TTC549 (cell line): ENCODE results near the gene TRIM24.
"Not testable (repeated sequence)": the region's sequence is repeated elsewhere in the genome, so short reads cannot be mapped to it uniquely, and the experiment has no call there.

Source experiments
- FAIRE-seq: peaks from 2 replicates; lab custom pipeline; 2012; peaks lifted over from hg19 to GRCh38; lab: Jason Lieb, UNC

TRIM24 gene

DNA sequence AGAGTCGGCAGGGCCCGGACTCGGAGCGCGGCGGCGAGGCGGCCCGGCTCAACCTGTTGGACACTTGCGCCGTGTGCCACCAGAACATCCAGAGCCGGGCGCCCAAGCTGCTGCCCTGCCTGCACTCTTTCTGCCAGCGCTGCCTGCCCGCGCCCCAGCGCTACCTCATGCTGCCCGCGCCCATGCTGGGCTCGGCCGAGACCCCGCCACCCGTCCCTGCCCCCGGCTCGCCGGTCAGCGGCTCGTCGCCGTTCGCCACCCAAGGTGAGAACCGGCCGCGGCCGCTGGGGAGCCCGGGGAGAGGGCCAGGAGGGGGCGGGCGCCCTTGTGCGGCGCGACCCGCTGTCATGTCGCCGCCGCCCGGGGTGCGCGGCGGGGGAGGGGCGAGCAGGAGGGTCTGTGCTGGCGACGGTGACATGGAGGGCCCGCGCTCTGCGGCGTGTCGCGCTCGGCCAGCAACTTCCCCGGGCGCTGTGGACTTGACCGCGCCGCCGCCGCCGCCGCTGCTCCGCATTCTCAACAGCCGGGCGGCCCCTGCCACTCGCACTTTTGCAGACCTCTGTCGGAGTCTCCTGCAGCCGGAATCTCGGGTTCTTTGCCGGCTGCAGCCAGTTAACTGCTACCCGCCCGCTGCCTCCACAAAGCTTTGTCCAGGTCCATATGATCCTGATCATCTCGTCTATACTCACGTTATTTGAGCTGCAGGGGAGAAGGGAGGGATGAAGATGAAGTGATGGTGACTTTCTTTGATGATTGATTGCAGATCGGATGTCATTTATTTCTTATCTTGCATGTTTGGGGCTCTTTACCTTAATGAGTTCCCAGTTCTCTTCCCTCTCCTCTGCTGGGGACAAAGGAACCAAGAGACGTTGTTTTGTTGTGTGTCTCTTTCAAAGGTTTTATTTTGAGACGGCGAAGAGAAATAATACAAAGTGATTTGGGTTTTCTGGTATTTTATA lies 869 bp downstream of the TRIM24 start:
- FAIRE-seq: no peak

DNA sequence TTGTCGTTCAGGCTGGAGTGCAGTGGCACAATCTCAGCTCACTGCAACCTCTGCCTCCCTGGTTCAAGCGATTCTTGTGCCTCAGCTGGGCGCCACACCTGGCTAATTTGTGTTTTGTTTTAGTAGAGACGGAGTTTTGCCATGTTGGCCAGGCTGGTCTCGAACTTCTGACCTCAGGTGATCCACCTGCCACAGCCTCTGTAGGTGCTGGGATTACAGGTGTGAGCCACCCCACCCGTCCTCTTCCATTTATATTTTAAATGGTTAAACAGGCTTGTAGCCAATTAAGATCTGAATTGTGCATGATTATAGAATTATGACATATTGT lies 3.2 kb downstream of the TRIM24 start:
- FAIRE-seq: not testable (repeated sequence)

DNA sequence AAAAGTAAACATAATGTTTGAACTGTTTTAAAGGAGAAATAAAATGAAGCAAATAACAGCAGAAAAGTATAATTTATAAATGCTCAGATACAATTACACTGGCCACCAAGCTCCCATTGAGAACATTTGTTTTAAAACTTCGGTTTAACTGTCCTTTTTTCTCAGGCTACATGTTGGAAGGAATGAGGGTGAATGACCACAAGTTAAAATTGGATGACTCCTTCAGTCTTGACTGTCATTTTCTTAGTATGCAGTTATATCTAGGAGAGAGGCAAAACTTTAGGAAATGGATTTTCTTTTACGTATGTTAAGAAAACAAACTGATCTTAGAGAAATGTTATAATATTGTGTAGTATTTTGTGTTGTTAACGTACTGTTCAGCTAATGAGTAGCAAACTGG lies 5.0 kb downstream of the TRIM24 start:
- FAIRE-seq: no peak

DNA sequence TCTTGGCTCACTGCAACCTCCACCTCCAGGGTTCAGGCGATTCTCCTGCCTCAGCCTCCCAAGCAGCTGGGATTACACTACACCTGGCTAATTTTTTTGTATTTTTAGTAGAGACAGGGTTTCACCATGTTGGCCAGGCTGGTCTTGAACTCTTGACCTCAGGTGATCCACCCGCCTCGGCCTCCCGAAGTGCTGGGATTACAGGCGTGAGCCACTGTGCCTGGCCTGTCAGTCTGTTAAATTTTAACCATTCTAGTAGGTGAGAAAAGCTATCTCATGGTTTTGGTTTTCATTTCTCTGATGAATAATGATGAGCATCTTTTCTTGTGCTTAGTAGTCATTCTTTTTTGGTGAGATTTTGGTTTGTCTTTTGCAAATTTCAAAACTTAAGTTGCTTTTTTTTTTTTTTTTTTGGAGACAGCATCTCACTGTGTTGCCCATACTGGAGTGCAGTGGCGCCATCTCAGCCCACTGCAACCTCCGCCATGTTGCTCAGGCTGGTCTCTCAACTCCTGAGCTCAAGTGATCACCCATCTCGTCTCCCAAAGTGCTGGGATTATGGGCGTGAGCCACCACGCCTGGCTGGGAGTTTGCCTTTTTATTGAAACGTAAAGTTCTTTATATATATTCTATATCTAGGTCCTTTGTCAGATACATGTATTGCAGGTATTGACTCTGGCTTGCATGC lies 6.2 kb downstream of the TRIM24 start:
- FAIRE-seq: not testable (repeated sequence)

DNA sequence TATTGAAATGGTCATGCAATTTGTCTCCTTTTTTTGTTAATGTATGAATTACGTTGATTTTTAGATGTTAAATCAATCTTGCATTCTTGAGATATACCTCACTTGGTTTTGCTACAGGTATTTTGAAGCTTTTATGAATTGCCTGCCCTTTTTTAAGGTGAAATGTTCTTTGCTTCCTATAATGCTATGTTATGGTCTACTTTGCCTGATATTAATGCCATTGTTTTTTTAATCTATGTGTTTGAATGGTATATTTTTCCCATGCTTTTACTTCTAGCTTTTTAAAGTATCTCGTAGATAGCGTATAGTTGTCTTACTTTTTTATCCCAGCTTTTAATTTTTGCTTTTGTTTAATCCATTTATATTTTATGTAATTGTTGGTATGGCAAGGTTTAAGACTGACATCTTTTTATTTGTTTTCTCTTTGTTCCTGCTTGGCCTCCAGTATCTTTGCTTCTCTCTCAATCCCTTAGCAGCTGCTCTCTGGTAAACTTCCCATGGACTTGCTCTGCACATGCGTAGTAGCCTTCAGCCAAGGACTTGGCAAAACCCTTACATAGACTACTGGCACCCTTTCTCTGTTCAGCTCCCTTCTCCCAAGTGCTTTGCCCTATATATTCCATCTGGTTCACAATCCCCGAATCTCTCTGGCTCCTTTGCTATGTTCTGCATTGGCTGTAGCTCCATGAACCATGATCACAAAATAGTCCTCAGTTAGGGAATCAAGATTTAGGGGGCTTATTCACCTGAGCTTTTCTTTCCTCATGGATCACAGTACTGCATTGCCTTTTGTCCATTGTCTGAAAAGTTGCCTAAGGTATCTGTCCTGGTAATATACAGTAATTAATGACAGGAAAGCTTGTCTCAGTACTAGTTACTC lies 8.4 kb downstream of the TRIM24 start:
- FAIRE-seq: no peak

DNA sequence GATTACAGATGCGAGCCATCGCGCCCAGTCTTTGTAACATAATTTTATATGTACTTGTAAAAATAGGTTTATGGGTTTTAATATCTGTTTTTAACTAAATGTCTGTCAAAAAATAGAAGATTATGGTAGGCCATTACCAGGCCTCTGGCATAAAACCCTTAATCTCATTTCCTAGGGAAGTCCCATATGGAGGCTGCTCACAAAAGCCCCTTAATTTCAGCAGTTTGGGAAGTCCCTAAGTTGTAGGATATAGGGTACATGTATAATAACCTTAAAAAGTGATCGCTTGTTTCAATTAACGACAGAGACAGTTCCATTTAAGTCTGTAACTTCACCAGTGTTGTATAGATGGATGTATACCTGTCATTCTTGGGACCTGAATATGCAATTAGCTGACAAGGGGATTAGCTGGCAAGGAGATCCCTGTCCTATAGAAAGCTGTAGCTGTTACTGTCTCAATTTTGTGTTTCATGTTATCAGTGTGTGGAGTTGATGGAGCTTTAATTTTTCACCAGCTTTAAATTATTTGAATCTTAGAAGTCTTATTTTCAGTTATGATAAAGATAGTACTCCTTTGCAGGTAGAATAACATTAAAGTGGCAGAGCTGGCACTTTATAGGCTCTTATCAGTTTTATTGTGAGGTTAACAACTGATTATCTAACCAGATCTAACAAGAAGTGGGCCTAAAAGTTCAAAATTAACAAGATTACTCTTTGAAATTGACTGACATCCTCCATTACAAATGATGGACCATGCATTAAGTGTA lies 10.5 kb downstream of the TRIM24 start:
- FAIRE-seq: no peak

DNA sequence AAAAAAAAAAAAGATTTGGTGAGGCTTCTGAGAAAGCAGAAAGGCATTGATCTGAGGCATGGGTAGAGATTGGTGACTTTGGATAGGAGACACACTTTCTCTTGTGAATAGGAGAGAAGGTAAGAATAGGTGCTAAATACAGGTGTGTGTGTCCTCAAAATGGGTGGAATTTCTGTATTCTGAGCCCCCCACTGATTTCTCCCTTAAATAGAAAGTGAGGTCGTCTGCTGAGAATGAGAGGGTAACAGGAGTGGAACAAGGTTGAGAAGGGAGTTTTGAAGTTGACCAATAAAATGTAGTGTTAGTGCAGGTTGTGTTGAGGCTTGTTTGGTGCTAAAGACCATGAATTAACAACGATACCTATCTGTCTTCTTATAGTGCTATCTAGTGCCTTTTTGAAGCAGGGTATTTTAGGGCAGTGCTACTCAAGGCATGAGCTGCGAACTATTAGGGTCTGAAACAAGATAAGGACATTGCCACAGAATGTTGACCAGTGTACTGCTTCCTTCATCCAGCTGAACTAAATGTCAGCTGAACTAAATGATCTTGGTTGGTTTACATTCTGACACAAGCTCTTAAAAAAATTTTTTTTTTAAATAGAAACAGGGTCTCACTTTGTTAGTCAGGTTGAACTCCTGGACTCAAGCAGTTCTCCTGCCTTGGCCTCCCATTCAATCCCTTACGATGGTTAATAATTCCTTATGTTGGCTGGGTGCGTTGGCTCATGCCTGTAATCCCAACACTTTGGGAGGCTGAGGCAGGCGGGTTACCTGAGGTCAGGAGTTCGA lies 12.4 kb downstream of the TRIM24 start:
- no peak for FAIRE-seq

DNA sequence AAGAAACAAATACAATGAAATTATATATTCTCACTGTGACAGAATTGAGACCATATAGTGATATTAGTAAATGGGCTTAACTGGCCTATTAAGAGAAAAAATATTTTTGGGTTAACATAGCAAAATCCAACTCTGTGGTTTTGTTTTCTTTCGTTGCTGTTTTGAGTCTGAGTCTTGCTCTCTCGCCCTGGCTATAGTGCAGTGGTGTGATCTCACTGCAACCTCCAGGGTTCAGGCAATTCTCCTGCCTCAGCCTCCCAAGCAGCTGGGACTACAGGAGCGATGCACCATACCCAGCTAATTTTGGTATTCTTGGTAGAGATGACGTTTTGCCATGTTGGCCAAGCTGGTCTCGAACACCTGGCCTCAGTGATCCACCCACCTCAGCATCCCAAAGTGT lies 15.3 kb downstream of the TRIM24 start:
- no peak for FAIRE-seq

DNA sequence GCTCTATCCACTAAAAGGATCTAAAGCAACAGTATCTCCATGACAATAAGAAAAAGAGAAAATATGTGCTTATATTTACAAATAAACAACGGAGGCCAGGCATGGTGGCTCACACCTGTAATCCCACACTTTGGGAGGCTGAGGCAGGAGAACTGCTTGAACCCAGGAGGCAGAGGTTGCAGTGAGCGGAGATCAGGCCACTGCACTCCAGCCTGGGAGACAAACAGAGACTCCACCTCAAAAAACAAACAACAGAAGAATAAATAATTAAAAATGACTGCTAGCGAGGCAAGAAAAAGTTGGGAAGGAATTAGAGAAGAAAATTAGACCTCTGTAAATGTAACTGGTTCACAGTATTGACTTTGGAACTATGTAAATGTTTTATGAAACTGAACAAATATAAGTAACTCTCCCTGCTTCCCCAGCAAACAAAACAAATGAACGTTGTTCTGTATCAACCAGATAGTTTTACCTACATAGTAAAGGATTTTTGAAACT lies 17.1 kb downstream of the TRIM24 start:
- no peak for FAIRE-seq

DNA sequence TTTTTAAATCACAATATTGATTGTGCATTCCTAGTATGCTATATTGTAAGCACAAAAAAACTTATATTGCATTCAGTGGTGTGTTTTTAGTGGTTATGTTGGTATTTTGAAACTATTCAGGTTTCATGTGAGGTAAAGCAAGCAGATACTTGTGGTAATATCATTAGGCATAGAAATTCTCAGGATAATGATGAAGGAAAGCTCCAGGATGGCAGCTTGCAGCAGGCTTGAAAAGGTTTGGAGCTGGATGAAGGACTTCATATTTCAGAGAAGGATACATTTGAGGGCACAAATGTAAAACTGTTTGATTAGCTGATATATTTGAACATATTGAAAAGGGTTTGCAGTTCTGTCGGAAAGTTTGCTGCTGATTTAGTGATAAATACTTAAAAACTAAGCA lies 17.5 kb downstream of the TRIM24 start:
- no peak for FAIRE-seq

DNA sequence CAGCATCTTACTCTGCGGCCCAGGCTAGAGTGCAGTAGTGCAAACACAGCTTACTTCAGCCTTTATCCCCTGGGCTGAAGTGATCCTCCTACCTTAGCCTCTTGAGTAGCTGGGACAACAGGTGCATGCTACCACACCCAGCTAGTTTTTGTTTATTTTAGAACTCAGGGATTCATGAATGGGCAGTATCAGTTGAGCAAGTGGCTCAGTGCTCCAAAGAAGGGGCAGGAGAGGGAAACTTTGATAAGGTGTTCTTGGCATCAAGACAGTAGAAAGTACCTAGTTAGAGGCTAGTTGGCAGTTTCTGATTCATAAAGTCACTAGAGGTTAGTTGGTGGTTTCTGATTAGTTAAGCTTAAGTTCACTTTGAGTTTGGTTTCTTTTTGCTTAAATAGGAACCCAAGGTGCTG lies 18.4 kb downstream of the TRIM24 start:
- no peak for FAIRE-seq

DNA sequence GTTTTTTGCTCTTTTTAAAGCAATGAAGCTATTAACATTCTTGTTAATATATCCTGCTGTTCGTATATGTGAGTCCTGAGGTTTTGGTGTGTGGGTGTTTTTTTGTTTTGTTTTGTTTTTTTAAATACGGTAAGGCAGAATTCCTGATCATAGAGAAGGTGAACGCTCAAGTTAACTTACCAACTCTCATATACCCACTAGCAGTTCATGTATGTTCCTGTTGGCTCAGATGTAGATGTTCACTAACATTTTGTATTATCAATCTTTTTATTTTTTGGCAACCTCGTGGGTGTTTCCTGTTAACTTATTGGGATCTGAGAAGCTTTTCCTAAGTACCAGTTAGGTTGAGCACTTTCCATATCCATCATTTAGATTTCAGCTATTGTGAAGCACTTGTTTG lies 20.5 kb downstream of the TRIM24 start:
- FAIRE-seq: no peak

DNA sequence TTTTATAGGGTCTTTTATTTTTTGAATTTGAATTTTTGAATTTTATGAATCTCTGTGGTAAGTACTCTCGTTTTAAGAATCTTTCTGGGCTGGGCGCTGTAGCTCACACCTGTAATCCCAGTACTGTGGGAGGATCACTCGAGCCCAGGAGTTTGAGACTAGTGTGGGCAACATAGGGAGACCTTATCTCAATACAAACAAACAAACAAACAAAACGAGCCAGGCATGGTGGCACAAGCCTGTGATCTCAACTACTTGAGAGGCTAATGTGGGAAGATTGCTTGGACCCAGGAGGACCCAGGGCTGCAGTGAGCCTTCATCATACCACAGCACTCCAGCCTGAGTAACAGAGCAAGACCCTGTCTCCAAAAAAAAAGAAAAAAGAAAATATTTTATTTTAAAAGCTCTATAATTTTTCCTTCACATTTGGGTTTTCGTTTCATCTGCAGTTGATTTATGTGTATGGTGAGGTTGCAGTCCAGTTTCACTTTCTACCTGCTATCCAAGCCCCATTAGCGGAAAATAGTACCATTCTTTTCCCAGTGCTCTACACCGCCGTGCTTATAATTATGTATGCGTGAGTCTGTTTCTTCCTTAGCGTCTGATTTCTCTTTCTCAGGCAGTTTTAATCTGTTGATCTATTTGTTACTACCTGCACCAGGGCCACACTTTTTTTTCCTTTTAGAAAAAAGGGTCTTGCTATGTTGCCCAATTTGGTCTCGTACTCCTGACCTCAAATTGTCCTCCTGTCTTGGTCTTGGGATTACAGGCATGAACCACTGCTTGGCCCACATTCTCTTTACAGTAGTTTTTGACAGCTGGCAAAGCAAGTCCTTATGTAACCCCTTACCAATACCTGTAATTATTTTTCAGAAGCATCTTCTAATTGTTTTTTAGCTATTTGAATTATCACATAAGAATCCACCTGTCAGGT lies 21.7 kb downstream of the TRIM24 start:
- FAIRE-seq: no peak

DNA sequence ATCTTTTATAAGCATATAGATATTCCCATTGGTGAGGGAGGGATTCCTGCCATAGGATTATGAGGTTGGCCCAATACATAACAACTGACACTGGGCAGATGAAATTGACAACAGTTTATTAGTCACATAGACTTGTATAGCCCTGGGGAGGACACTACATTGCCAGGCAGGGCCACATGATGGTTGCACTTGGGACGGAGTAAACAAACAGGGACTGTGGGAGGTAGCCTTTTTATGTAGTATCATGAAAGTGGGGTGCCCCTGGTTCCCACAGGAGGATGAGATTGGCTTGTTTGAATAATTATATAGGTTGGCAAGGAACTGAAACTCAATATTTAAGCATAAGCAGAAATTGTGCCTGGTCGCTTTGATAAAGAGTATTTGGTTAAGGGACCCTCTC lies 23.5 kb downstream of the TRIM24 start:
- no peak for FAIRE-seq

DNA sequence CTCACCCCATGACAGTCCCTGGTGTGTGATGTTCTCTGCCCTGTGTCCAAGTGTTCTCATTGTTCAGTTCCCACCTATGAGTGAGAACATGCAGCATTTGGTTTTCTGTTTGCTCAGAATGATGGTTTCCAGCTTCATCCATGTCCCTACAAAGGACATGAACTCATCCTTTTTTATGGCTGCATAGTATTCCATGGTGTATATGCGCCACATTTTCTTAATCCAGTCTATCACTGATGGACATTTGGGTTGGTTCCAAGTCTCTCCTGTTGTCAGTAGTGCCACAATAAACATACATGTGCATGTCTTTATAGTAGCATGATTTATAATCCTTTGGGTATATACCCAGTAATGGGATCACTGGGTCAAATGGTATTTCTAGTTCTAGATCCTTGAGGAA lies 25.4 kb downstream of the TRIM24 start:
- FAIRE-seq: not testable (repeated sequence)

DNA sequence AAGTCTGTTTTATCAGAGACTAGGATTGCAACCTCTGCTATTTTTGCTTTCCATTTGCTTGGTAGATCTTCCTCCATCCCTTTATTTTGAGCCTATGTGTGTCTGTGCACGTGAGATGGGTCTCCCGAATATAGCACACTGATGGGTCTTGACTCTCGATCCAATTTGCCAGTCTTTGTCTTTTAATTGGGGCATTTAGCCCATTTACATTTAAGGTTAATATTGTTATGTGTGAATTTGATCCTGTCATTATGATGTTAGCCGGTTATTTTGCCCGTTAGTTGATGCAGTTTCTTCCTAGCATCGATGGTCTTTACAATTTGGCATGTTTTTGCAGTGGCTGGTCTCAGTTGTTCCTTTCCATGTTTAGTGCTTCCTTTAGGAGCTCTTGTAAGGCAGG lies 29.1 kb downstream of the TRIM24 start:
- FAIRE-seq: not testable (repeated sequence)

DNA sequence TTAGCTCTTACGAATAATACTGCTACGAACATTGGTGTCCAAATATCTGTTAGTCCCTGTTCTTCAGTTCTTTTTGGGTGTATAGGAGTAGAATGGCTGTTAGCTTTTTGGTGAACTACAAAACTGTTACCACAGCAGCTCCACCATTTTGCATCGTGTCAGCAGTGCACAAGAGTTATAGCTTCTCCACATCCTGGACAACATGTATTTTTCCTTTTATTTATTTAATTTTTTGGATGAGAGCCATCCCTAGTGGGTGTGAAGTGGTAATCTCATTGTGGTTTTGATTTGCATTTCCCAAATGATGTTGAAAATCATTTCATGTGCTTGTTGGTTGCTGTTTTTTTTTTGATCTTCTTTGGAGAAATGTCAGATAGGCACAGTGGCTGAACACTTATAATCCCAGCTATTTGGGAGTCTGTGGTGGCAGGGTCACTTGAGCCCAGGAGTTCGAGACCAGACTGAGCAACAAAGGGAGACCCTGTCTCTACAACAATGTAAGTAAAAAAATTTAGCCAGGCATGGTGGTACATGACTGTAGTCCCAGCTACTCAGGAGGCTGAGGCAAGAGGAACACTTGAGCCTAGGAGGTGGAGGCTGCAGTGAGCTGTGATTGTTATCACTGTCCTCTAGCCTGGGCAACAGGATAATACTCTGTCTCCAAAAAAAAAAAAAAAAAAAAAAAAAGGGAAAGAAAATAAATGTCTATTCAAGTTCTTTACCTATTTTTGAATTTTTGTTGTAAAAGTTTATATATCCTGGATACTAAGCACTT lies 31.7 kb downstream of the TRIM24 start:
- FAIRE-seq: no peak

DNA sequence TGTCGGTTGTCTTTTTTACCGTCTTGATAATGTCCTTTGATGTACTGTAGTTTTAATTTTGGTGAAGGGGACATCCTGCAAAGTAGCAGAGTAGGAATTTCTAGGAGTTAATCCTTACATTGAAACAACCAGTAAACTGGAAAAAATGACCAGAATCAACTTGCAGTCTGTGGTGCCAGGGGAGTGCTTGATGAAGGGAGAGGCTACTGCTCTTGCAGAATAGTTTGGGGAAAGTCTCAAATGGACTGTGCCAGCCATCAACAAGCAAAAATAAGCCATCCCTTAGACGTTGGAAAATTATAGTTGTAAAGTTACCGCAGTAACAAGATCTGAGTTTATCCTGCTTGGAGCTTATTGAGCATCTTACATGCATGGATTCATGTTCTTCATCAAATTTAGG lies 32.4 kb downstream of the TRIM24 start:
- FAIRE-seq: no peak

DNA sequence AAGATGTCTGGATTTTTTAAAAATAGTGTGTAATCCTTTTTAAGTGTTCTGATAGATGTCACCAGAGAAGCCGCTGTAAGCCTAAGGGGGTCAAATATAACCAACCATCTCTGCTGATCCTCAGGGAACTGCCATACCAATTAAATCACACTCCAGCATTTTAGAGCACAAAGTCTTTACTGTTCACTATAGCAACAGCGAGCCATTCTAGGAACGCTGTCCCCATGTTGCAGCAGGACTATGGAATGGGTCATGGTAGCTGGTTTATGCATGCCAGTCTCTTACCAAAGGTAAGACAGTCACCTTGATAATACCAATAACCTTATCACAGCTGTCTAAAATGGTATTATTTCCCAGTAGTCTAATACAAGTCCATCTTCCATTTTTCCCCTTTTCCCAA lies 33.5 kb downstream of the TRIM24 start:
- FAIRE-seq: no peak
